Left lung (tissue), 10 donors: ENCODE measurements around the gene VSNL1. TPM values are rescaled to one million over a fixed set of nuclear protein-coding genes. Genes with fewer than 3 reads are reported as not detected.

ENCODE experiments used
- ATAC-seq: fragments of 200-7000 bp; cut with Tn5 transposase; one replicate; pipeline ENCODE4 v1.9.1; 2020; ENCODE audit warnings: moderate library complexity
- DNase-seq, 4 donors: peaks; one replicate each; pipeline ENCODE4 v3.0.0-alpha.2; 2013 to 2020
- H3K27ac ChIP-seq, 2 donors: fragments of 200-600 bp; sonication (generic) in 1 of 2; one replicate each; pipeline versions ENCODE4 v1.5.0 to v1.8.0; 2020 to 2021
- H3K27me3 ChIP-seq, 2 donors: fragments of 200-600 bp; sonication (generic) in 1 of 2; one replicate each; pipeline versions ENCODE4 v1.5.0 to v1.8.0; 2020 to 2021
- H3K36me3 ChIP-seq, 2 donors: fragments of 200-600 bp; sonication (generic) in 1 of 2; one replicate each; pipeline versions ENCODE4 v1.5.0 to v1.8.0; 2020 to 2021
- H3K4me1 ChIP-seq, 2 donors: fragments of 200-600 bp; one replicate each; pipeline ENCODE4 v1.8.0; 2021
- H3K4me3 ChIP-seq, 2 donors: fragments of 200-600 bp; sonication (generic) in 1 of 2; one replicate each; pipeline versions ENCODE4 v1.5.0 to v1.8.0; 2020 to 2021; ENCODE audit warnings: mild to moderate bottlenecking in 1 of 2
- H3K9me3 ChIP-seq, 2 donors: fragments of 200-600 bp; sonication (generic) in 1 of 2; one replicate each; pipeline versions ENCODE4 v1.5.0 to v1.8.0; 2020 to 2021
- intact Hi-C, 2 donors: fragments of 100-400 bp; cut with DNase I; formaldehyde crosslinking; loops; one replicate each; pipeline versions ENCODE4 v1.11.2 to v1.14.2; 2022
- polyA plus RNA-seq, 6 donors: library from polyadenylated mRNA; unstranded; fragments of 120-200 nt; gene quantifications; one replicate each; pipeline ENCODE4 v1.2.1, GENCODE V29; 2013; ENCODE audit not compliant: insufficient read length in 6 of 6
- total RNA-seq, 2 donors: library from RNA; stranded (reverse); fragmentation: NEBNext Ultra II Directional; extraction: Animal tissue kit (Norgen Biotek cat#: 25700); gene quantifications; one replicate each; pipeline ENCODE4 v1.2.1, GENCODE V29; 2021
- TF ChIP-seq, protein P1 (sequence below), 2 donors: fragments of 200-600 bp; sonication (generic) in 1 of 2; IDR thresholded peaks; one replicate each; pipeline versions ENCODE4 v1.5.0 to v1.8.0; 2021; ENCODE audit warnings: antibody characterized with exemption in 2 of 2
- donor health status: DM: no; HTN: yes; CAD: no.
- donor health status: DM: no; HTN: no; CAD: no.

Gene VSNL1
- total and polyA plus RNA-seq, 8 donors: 1.6 to 21.3 (median 16.9) TPM

DNA sequence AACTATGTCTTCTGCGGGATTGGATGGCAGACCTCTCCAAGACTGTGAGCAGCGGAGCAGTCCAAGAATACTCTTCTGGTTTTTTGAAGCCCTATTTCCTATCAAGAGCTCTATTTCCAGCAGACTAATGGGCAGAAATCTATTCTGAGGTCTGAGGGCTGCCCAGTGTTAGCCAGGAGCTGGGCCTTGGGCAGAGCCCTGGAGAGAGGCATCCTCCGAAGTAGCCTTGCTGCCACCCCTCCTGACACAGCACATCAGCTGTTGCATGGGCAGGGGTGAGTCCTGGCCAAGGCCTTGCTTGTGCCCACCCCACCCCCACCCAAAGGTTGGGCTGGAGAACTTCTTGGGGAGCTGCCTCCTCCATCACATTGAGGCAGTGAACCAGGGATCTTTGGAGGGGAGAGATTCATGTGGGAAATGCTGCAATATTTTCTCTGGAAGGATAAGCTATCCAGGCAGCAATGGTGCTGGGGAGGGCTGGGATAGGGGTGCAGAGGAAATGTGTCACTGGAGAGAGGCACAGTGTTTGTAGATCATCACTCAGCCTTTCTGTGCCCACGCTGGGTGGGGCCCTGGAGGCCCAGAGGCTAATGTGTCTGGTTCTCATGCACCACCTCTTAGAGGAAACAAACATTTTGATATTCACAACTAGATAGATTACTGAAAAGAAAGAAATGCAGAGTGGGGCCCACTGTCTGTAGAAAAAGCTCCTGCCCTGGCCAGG, 104.7 kb downstream of the VSNL1 start:
- H3K27me3 ChIP-seq: no peaks in the 10 kb centered on the region
- no peak for DNase-seq
- ATAC-seq: no peak
- intact Hi-C loops: no loop called here
- TF ChIP-seq, protein P1, sequence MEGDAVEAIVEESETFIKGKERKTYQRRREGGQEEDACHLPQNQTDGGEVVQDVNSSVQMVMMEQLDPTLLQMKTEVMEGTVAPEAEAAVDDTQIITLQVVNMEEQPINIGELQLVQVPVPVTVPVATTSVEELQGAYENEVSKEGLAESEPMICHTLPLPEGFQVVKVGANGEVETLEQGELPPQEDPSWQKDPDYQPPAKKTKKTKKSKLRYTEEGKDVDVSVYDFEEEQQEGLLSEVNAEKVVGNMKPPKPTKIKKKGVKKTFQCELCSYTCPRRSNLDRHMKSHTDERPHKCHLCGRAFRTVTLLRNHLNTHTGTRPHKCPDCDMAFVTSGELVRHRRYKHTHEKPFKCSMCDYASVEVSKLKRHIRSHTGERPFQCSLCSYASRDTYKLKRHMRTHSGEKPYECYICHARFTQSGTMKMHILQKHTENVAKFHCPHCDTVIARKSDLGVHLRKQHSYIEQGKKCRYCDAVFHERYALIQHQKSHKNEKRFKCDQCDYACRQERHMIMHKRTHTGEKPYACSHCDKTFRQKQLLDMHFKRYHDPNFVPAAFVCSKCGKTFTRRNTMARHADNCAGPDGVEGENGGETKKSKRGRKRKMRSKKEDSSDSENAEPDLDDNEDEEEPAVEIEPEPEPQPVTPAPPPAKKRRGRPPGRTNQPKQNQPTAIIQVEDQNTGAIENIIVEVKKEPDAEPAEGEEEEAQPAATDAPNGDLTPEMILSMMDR (IDR thresholded peaks at IDR 0.05): no peak
- H3K27ac ChIP-seq: no peak overlapping the region
- H3K9me3 ChIP-seq: no peaks in the 10 kb centered on the region
- H3K4me1 ChIP-seq: peaks cover 17 to 30% of the 10 kb centered on the region in 2 donors
- H3K36me3 ChIP-seq: no peaks in the 10 kb centered on the region
- H3K4me3 ChIP-seq: no peak overlapping the region

- ATAC-seq (peak; percentile 87), DNase-seq (peak in 2 of 4 donors; percentile 75 to 83)
- Histone ChIP-seq H3K27me3 (no peaks in the 10 kb centered on the region), H3K9me3 (no peaks in the 10 kb centered on the region), H3K4me1 (peaks cover 17 to 30% of the 10 kb centered on the region in 2 donors), H3K27ac (no peak overlapping the region), H3K36me3 (no peaks in the 10 kb centered on the region), H3K4me3 (no peak overlapping the region)
- intact Hi-C loops: no loop called here
- TF ChIP-seq, protein P1 (IDR thresholded peaks at IDR 0.05): peak; percentile 72 to 77
Observed at GRCh38 chr2:17646081-17646554, 105.6 kb downstream of the VSNL1 start.

GRCh38 chr2:17646838-17647701, 106.6 kb downstream of the VSNL1 start:
- ATAC-seq (peak; percentile 32), DNase-seq (peak in 1 of 4 donors; percentile 38)
- no peak overlapping the region for H3K27ac ChIP-seq
- intact Hi-C loops: no loop called here
- no peaks in the 10 kb centered on the region for H3K27me3 ChIP-seq
- H3K9me3 ChIP-seq: no peaks in the 10 kb centered on the region
- peaks cover 17 to 30% of the 10 kb centered on the region in 2 donors for H3K4me1 ChIP-seq
- TF ChIP-seq, protein P1 (IDR thresholded peaks at IDR 0.05): no peak
- H3K36me3 ChIP-seq: no peaks in the 10 kb centered on the region
- no peak overlapping the region for H3K4me3 ChIP-seq

GRCh38 chr2:17648581-17648980, 108.1 kb downstream of the VSNL1 start:
- TF ChIP-seq, protein P1 (IDR thresholded peaks at IDR 0.05): no peak
- no peaks in the 10 kb centered on the region for H3K9me3 ChIP-seq

DNA sequence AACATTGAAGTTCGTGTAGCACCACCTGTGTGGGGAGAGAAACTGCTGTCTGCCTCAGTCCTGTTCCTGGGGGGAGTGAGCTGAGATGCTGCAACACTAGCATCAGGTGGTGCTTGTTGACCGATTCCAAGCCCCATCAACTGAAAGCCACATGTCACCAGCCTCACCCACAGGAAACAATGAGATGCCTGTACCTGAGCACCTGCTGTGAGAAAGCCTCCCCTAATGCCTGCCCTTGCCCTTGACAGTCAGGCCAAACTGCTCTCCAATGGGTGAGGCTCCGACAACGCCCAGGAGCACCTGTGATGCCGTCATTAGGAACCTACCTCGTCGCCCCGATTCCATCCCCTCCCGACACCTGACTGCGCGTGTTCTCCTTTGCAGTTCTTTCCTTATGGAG, 108.5 kb downstream of the VSNL1 start:
- Histone ChIP-seq H3K36me3 (no peaks in the 10 kb centered on the region), H3K4me3 (no peak overlapping the region), H3K27me3 (no peaks in the 10 kb centered on the region), H3K4me1 (peaks cover 12 to 15% of the 10 kb centered on the region in 2 donors), H3K9me3 (no peaks in the 10 kb centered on the region), H3K27ac (no peak overlapping the region)
- TF ChIP-seq, protein P1 (IDR thresholded peaks at IDR 0.05): no peak
- intact Hi-C loops: no loop called here
- DNase-seq: peak in 1 of 4 donors; percentile 45
- no peak for ATAC-seq

More at GRCh38 chr2:17648581-17648980, 108.1 kb downstream of the VSNL1 start:
- Histone ChIP-seq H3K4me3 (no peak overlapping the region), H3K4me1 (peaks cover 13 to 18% of the 10 kb centered on the region in 2 donors), H3K27ac (no peak overlapping the region), H3K27me3 (no peaks in the 10 kb centered on the region), H3K36me3 (no peaks in the 10 kb centered on the region)
- no peak for DNase-seq
- intact Hi-C loops: no loop called here
- ATAC-seq: no peak
